SU-DHL-6 (cell line): Measurements from ENCODE around the gene VAPA.

ENCODE experiments used
- EZH2phosphoT487 ChIP-seq: fragments of 200-600 bp; sonication (generic), shearing (Covaris generic); conservative IDR thresholded peaks from 2 replicates; pipeline ENCODE4 v1.6.1; 2018; ENCODE audit warnings: mild to moderate bottlenecking, antibody characterized with exemption, low read length, moderate library complexity, mixed read lengths
- TF ChIP-seq, protein P1 (sequence below): fragments of 200-600 bp; sonication (generic); IDR thresholded peaks from one replicate; pipeline ENCODE4 v1.5.1; 2017; ENCODE audit warnings: antibody characterized with exemption, mild to moderate bottlenecking, low read length, moderate library complexity; ENCODE audit not compliant: insufficient read depth, poor library complexity, severe bottlenecking

DNA sequence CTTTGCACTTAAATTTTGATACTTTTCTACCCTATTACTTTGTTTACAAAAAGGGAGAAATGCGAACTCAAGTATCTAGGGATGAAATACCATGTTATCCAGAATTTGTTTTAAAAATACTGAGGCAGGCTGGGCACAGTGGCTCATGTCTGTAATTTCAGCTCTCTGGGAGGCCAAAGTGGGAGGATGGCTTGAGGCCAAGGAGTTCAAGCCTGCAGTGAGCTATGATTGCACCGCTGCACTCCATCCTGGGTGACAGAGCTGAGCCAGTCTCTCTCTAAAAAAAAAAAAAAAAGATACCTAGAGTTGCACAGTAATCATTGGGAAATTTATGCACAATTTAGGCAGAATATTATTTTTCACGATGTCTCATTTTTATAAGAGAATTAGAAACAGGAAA lies 12.4 kb upstream of the VAPA start:
- TF ChIP-seq, protein P1, sequence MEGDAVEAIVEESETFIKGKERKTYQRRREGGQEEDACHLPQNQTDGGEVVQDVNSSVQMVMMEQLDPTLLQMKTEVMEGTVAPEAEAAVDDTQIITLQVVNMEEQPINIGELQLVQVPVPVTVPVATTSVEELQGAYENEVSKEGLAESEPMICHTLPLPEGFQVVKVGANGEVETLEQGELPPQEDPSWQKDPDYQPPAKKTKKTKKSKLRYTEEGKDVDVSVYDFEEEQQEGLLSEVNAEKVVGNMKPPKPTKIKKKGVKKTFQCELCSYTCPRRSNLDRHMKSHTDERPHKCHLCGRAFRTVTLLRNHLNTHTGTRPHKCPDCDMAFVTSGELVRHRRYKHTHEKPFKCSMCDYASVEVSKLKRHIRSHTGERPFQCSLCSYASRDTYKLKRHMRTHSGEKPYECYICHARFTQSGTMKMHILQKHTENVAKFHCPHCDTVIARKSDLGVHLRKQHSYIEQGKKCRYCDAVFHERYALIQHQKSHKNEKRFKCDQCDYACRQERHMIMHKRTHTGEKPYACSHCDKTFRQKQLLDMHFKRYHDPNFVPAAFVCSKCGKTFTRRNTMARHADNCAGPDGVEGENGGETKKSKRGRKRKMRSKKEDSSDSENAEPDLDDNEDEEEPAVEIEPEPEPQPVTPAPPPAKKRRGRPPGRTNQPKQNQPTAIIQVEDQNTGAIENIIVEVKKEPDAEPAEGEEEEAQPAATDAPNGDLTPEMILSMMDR: no peak
- TF ChIP-seq EZH2phosphoT487: no peak
